Thyroid gland (tissue), 4 donors: ENCODE data around the gene GRAMD1B.

Experiments
- POLR2A ChIP-seq, 2 donors: fragments of 450-650 bp; IDR thresholded peaks; one replicate each; pipeline ENCODE4 v1.6.1; 2017; ENCODE audit warnings: antibody characterized with exemption in 2 of 2, mild to moderate bottlenecking in 2 of 2, moderate library complexity in 1 of 2
- TF ChIP-seq, protein P1 (sequence below), 6 experiments: fragments of 200-600 bp in 3 of 6; fragments of 450-650 bp in 3 of 6; sonication (generic) in 3 of 6; IDR thresholded peaks; one replicate each; pipeline ENCODE4 v1.5.1; 2016 to 2019; ENCODE audit warnings: antibody characterized with exemption in 6 of 6, mild to moderate bottlenecking in 2 of 6, inconsistent platforms in 1 of 6, moderate library complexity in 1 of 6

- TF ChIP-seq, protein P1, sequence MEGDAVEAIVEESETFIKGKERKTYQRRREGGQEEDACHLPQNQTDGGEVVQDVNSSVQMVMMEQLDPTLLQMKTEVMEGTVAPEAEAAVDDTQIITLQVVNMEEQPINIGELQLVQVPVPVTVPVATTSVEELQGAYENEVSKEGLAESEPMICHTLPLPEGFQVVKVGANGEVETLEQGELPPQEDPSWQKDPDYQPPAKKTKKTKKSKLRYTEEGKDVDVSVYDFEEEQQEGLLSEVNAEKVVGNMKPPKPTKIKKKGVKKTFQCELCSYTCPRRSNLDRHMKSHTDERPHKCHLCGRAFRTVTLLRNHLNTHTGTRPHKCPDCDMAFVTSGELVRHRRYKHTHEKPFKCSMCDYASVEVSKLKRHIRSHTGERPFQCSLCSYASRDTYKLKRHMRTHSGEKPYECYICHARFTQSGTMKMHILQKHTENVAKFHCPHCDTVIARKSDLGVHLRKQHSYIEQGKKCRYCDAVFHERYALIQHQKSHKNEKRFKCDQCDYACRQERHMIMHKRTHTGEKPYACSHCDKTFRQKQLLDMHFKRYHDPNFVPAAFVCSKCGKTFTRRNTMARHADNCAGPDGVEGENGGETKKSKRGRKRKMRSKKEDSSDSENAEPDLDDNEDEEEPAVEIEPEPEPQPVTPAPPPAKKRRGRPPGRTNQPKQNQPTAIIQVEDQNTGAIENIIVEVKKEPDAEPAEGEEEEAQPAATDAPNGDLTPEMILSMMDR (IDR thresholded peaks at IDR 0.05) = no peak
- TF ChIP-seq POLR2A (IDR thresholded peaks at IDR 0.05) = no peak
Observed at GRCh38 chr11:123426789-123427188, 3.3 kb upstream of the GRAMD1B start.
